WI38 (cell line): ENCODE results near the gene MEGF9.
A peak's percentile ranks its signal among the peaks of the same experiment; 100 is the strongest.

Experiments used
- H3K4me3 ChIP-seq: 2 replicates; pipeline ENCODE4 v1.5.1; 2011; ENCODE audit warnings: low read depth, mild to moderate bottlenecking, control low read depth, low read length
- TF ChIP-seq, protein P1 (sequence below): IDR thresholded peaks from 2 replicates; pipeline ENCODE4 v1.5.1; 2012; ENCODE audit warnings: low read depth, mild to moderate bottlenecking, control low read depth, low read length

MEGF9 gene

DNA sequence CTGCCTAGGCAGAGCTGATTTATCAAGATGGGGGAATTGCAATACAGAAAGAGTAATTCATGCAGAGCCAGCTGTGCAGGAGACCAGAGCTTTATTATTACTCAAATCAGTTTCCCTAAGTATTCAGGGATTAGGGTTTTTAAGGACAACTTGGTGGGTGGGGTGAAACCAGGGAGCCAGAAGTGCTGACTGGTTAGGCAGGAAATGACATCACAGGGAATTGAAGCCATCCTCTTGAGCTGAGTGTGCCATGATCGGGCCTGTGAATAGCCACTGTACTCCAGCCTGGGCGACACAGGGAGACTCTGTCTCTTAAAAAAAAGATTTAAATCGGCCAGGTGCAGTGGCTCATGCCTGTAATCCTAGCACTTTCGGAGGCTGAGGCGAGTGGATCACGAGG, 89.0 kb downstream of the MEGF9 start:
- H3K4me3 ChIP-seq: no peak overlapping the region
- TF ChIP-seq, protein P1, sequence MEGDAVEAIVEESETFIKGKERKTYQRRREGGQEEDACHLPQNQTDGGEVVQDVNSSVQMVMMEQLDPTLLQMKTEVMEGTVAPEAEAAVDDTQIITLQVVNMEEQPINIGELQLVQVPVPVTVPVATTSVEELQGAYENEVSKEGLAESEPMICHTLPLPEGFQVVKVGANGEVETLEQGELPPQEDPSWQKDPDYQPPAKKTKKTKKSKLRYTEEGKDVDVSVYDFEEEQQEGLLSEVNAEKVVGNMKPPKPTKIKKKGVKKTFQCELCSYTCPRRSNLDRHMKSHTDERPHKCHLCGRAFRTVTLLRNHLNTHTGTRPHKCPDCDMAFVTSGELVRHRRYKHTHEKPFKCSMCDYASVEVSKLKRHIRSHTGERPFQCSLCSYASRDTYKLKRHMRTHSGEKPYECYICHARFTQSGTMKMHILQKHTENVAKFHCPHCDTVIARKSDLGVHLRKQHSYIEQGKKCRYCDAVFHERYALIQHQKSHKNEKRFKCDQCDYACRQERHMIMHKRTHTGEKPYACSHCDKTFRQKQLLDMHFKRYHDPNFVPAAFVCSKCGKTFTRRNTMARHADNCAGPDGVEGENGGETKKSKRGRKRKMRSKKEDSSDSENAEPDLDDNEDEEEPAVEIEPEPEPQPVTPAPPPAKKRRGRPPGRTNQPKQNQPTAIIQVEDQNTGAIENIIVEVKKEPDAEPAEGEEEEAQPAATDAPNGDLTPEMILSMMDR: no peak

DNA sequence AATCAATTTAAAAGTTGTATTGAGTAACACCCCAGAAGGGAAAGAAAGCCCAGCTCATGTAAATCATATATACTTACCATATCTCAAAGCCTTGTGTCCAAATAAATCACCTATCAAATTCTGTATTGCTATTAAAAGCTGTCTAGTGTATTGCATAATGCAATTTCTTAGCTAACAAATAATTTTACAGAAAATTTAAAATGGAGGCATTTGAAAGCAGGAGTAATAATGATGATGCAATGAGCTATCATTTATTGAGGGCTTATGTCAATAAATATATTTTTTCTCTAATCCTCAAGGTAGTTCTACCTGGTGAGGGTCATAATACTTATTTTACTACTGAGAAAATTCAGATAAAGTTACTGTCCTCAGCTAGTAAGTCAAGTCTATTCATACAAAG, 91.5 kb downstream of the MEGF9 start:
- TF ChIP-seq, protein P1: no peak
- H3K4me3 ChIP-seq: no peak overlapping the region

DNA sequence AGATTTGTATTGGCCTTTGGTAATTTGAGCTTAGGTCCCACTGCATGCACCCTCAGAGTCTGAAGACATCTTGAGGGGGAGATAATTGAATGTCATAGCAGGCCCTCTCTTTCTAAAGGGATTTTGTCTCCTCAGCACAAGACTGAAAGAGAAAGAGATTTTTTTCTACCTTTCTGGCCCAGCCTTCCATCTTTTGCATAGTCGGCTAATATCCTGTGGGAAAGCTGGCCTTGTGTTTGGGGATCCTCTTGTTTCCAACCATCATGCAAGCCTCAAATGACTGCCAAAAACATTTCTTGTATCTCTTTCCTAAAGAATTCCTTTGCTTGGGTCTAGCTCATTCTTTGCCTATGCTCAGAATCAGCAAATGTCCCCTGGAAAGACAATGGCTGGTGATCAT, 92.3 kb downstream of the MEGF9 start:
- TF ChIP-seq, protein P1: no peak
- no peak overlapping the region for H3K4me3 ChIP-seq

DNA sequence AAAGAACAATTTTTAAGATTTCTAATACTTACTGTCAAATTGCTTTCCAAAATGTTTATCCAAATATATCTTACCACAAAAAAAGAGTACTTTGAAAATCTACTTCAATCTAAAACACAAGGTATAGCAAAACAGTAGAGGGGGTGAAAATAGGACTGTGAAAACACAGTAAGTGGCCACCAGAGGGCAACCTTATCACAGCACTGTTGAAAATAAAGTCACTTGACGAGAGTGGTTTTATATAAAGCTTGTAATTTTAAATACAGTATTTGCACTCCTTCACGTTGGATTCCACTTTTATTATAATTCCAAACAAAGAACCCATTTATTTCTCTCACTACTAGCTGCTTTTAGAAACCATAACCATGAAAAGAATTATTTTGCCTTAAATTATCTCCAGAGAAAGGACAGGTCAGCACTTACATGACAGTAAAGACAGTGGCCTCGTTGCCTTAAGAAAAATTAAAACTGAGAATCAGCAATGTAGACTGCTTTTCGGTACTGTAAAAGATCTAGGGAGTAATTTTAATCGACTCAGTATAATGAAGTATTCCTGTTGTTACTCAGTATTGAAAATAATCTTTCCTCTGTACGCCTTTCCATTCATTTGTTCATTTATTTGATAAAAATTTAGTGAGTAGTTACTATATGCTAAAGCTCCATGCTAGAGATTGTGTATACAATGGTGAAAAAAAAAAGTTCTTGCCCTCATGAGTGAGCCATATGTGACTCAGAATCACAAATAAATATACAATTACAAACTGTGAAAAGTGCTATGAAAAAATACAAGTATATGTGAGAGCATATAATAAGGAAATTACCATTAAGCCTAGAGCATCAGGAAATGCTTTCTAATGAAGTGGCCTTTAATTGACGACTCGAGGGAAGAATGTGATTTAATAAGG, 94.3 kb downstream of the MEGF9 start:
- no peak overlapping the region for H3K4me3 ChIP-seq
- TF ChIP-seq, protein P1: peak; percentile 46

DNA sequence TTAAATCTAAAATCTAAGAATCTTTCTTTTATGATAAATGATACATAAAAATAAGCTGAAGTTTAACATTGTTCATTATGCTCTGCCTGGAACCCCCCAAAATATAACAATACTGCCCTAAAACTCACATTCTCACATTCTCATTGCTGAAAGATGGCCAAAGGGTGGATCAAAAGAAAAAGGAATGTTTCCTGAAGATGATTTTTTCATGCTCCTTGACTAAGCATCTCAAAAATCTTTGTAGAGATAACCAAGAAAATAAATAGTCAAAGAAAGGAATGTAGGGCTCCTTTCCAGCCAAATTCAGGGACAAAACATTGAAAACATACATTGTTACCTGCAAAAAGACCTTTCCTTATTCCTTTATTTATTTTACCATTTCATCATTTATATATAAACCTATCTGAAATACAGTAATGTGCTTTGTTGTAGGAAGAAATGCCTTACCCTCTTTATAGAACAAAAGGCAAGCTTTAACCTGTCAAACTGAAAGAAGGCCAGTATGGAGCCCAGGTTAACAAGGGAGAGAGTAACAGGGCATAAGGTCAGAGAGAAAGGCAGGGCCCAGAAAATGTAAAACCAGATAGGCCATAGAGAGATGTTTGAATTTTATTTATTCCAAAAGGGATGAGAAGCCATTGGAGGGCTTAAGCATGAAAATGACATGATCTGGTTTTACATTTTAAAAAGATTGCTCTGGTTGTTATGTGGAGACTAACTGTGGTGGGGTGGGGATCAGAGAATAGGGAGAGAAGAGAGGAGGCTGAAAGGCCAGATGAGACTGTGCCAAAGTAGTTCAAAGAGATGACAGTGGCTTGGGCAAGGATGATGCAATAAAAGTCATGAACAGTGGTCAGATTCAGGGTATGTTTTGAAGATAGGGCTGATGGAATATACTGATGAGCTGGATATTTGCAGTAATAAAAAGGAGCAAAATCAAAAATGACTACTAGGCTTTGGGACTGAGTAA, 97.0 kb downstream of the MEGF9 start:
- TF ChIP-seq, protein P1: no peak
- no peak overlapping the region for H3K4me3 ChIP-seq

DNA sequence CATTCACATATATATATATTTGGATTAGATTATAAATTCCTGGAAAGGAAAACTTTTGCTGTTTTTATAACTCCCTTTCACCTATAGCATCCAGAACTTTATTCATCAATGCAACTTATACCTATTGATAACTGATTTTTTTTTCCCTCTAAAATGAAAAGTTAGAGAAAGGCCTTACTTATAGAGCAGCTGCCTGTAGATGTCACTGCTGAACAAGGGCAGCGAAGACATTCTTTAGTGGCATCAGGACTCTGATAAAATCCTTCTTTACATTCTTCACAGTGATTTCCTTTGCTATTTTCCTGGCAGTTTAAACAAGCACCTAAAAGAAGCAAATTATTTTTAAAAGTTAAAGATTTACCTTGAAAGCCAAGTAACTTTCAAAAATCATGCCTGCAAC, 102.1 kb downstream of the MEGF9 start:
- no peak overlapping the region for H3K4me3 ChIP-seq
- TF ChIP-seq, protein P1: no peak
